ENCODE results near the gene TPH2.

- TF ChIP-seq, protein P1, sequence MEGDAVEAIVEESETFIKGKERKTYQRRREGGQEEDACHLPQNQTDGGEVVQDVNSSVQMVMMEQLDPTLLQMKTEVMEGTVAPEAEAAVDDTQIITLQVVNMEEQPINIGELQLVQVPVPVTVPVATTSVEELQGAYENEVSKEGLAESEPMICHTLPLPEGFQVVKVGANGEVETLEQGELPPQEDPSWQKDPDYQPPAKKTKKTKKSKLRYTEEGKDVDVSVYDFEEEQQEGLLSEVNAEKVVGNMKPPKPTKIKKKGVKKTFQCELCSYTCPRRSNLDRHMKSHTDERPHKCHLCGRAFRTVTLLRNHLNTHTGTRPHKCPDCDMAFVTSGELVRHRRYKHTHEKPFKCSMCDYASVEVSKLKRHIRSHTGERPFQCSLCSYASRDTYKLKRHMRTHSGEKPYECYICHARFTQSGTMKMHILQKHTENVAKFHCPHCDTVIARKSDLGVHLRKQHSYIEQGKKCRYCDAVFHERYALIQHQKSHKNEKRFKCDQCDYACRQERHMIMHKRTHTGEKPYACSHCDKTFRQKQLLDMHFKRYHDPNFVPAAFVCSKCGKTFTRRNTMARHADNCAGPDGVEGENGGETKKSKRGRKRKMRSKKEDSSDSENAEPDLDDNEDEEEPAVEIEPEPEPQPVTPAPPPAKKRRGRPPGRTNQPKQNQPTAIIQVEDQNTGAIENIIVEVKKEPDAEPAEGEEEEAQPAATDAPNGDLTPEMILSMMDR (IDR thresholded peaks at IDR 0.05), result no peak
- TF ChIP-seq POLR2A (IDR thresholded peaks at IDR 0.05) (no peak), EP300 (IDR thresholded peaks at IDR 0.05) (no peak)
Measured at GRCh38 chr12:72041811-72042210, 103.2 kb downstream of the TPH2 start.
